H1 (cell line): ENCODE measurements around the gene LRRC3C. TPM values are rescaled to one million over a fixed set of nuclear protein-coding genes. Genes with fewer than 3 reads are reported as not detected.

Experiments
- CTCF ChIA-PET: fragments of 300-600 bp; sonication (Branson Sonifier 250); formaldehyde crosslinking; loops from one replicate; lab custom pipeline; 2021; ENCODE audit not compliant: partially characterized antibody; lab: Charles Lee
- POLR2A ChIA-PET: fragments of 300-600 bp; sonication (Branson Sonifier 250); formaldehyde crosslinking; loops from one replicate; lab custom pipeline; 2021; ENCODE audit warnings: inconsistent platforms; ENCODE audit not compliant: partially characterized antibody; lab: Charles Lee
- DNase-seq, 2 experiments: peaks; one replicate each; pipeline versions ENCODE4 v3.0.0 to v3.0.0-alpha.2; 2010 to 2022; ENCODE audit warnings: low spot score in 2 of 2, low read depth in 1 of 2, mixed read lengths in 1 of 2
- FAIRE-seq: peaks from 2 replicates; lab custom pipeline; 2011; peaks lifted over from hg19 to GRCh38; lab: Jason Lieb, UNC
- H2AFZ ChIP-seq: 2 replicates; pipeline ENCODE4 v1.8.1; 2012; ENCODE audit warnings: low read length, inconsistent platforms
- H2AK5ac ChIP-seq: 2 replicates; pipeline ENCODE4 v1.6.1; 2013; ENCODE audit warnings: low read depth, low read length
- H2BK120ac ChIP-seq: replicated peaks from 2 replicates; pipeline ENCODE3; 2013; ENCODE audit warnings: low read depth, low read length, inconsistent platforms
- H2BK12ac ChIP-seq: 2 replicates; pipeline ENCODE4 v1.6.1; 2013; ENCODE audit warnings: low read depth, low read length
- H2BK15ac ChIP-seq: 2 replicates; pipeline ENCODE4 v1.6.1; 2013; ENCODE audit warnings: low read length
- H2BK20ac ChIP-seq: 2 replicates; pipeline ENCODE4 v1.6.1; 2013; ENCODE audit warnings: low read length
- H2BK5ac ChIP-seq: 2 replicates; pipeline ENCODE4 v1.6.1; 2013; ENCODE audit warnings: low read depth, low read length
- H3K14ac ChIP-seq: 2 replicates; pipeline ENCODE4 v1.6.1; 2013; ENCODE audit warnings: inconsistent platforms; ENCODE audit not compliant: insufficient read length
- H3K18ac ChIP-seq: 2 replicates; pipeline ENCODE4 v1.6.1; 2013; ENCODE audit warnings: low read length; ENCODE audit errors: extremely low read depth
- H3K23ac ChIP-seq: 2 replicates; pipeline ENCODE4 v1.6.1; 2013; ENCODE audit warnings: inconsistent platforms; ENCODE audit not compliant: insufficient read length
- H3K23me2 ChIP-seq: 2 replicates; pipeline ENCODE4 v1.6.1; 2013; ENCODE audit warnings: low read depth, low read length
- H3K27ac ChIP-seq: 2 replicates; pipeline ENCODE4 v1.6.1; 2011; ENCODE audit warnings: low read depth, low read length, inconsistent platforms
- H3K27me3 ChIP-seq, 4 experiments: replicated peaks in 1 of 4; 1 replicate in 1 of 4; 2 replicates in 3 of 4; pipeline versions ENCODE4 v1.6.1 to v1.8.1; 2011 to 2013; ENCODE audit warnings: low read length in 3 of 4, mild to moderate bottlenecking in 3 of 4, inconsistent platforms in 2 of 4, mixed read lengths in 2 of 4, moderate library complexity in 1 of 4; ENCODE audit not compliant: control insufficient read depth in 3 of 4, insufficient read depth in 3 of 4; ENCODE audit errors: extremely low read depth in 1 of 4
- H3K36me3 ChIP-seq, 4 experiments: 2 replicates each; pipeline versions ENCODE4 v1.6.1 to v1.8.1; 2011 to 2013; ENCODE audit warnings: mild to moderate bottlenecking in 4 of 4, low read length in 3 of 4, moderate library complexity in 2 of 4, control low read depth in 1 of 4, inconsistent platforms in 1 of 4; ENCODE audit not compliant: insufficient read depth in 4 of 4, control insufficient read depth in 2 of 4
- H3K4ac ChIP-seq: replicated peaks from 2 replicates; pipeline ENCODE3; 2013; ENCODE audit warnings: low read length, low read depth, mixed read lengths, inconsistent platforms; ENCODE audit not compliant: insufficient read length
- H3K4me1 ChIP-seq, 4 experiments: replicated peaks in 1 of 4; 1 replicate in 1 of 4; 2 replicates in 3 of 4; pipeline versions ENCODE4 v1.6.1 to v1.8.1; 2011 to 2013; ENCODE audit warnings: low read length in 3 of 4, inconsistent platforms in 2 of 4, mixed read lengths in 1 of 4; ENCODE audit not compliant: insufficient read depth in 4 of 4, control insufficient read depth in 3 of 4
- H3K4me2 ChIP-seq, 2 experiments: 2 replicates each; pipeline versions ENCODE4 v1.6.1 to v1.8.1; 2011 to 2013; ENCODE audit warnings: low read depth in 2 of 2, low read length in 2 of 2, control low read depth in 1 of 2, inconsistent platforms in 1 of 2, mild to moderate bottlenecking in 1 of 2; ENCODE audit not compliant: insufficient read depth in 1 of 2
- H3K4me3 ChIP-seq, 4 experiments: fragments of 200-600, 300-600 bp in 1 of 4; sonication (generic), shearing (Covaris generic), sonication (Bioruptor Twin) in 1 of 4; 2 replicates each; pipeline versions ENCODE4 v1.5.1 to v1.8.1; 2011 to 2016; ENCODE audit warnings: low read length in 4 of 4, low read depth in 3 of 4, control low read depth in 2 of 4, inconsistent platforms in 2 of 4, mild to moderate bottlenecking in 2 of 4, mixed read lengths in 1 of 4, moderate library complexity in 1 of 4; ENCODE audit not compliant: insufficient read depth in 2 of 4; ENCODE audit errors: extremely low read depth in 1 of 4
- H3K56ac ChIP-seq: replicated peaks from 2 replicates; pipeline ENCODE3; 2013; ENCODE audit warnings: low read depth, mild to moderate bottlenecking, mixed read lengths, low read length, inconsistent platforms; ENCODE audit not compliant: insufficient read length
- H3K79me1 ChIP-seq: 2 replicates; pipeline ENCODE4 v1.6.1; 2013; ENCODE audit warnings: low read depth, low read length, control low read depth
- H3K79me2 ChIP-seq, 2 experiments: 2 replicates each; pipeline versions ENCODE4 v1.6.1 to v1.8.1; 2012 to 2013; ENCODE audit warnings: low read length in 2 of 2, mild to moderate bottlenecking in 2 of 2, inconsistent platforms in 1 of 2; ENCODE audit not compliant: insufficient read depth in 2 of 2, control insufficient read depth in 1 of 2
- H3K9ac ChIP-seq, 4 experiments: replicated peaks in 1 of 4; 1 replicate in 1 of 4; 2 replicates in 3 of 4; pipeline versions ENCODE4 v1.6.1 to v1.8.1; 2011 to 2013; ENCODE audit warnings: low read depth in 3 of 4, low read length in 3 of 4, control low read depth in 2 of 4, mild to moderate bottlenecking in 2 of 4, moderate library complexity in 2 of 4, inconsistent platforms in 1 of 4; ENCODE audit errors: extremely low read depth in 1 of 4
- H3K9me3 ChIP-seq, 2 experiments: 2 replicates each; pipeline versions ENCODE4 v1.6.1 to v1.8.1; 2012 to 2013; ENCODE audit warnings: mild to moderate bottlenecking in 2 of 2, moderate library complexity in 2 of 2, control low read depth in 1 of 2, inconsistent platforms in 1 of 2, low read depth in 1 of 2, low read length in 1 of 2, mixed read lengths in 1 of 2; ENCODE audit not compliant: insufficient read depth in 2 of 2
- H4K20me1 ChIP-seq, 2 experiments: replicated peaks in 1 of 2; 2 replicates each; pipeline versions ENCODE3 to v1.8.1; 2011 to 2013; ENCODE audit warnings: inconsistent platforms in 2 of 2, low read length in 2 of 2, mild to moderate bottlenecking in 1 of 2; ENCODE audit not compliant: insufficient read depth in 2 of 2, control insufficient read depth in 1 of 2
- H4K5ac ChIP-seq: 2 replicates; pipeline ENCODE4 v1.6.1; 2013; ENCODE audit warnings: low read length, low read depth, mixed read lengths, inconsistent platforms; ENCODE audit not compliant: insufficient read length
- H4K8ac ChIP-seq: 2 replicates; pipeline ENCODE4 v1.8.0; 2013; ENCODE audit warnings: mild to moderate bottlenecking, moderate library complexity, low read length, inconsistent platforms; ENCODE audit not compliant: insufficient read depth; ENCODE audit errors: extremely low read depth
- H4K91ac ChIP-seq: replicated peaks from 2 replicates; pipeline ENCODE3; 2013; ENCODE audit warnings: low read length, mixed read lengths, inconsistent platforms; ENCODE audit not compliant: insufficient read length
- POLR2AphosphoS5 ChIP-seq: IDR thresholded peaks from 2 replicates; pipeline ENCODE4 v1.6.1; 2011; ENCODE audit warnings: low read depth, low read length
- YY1 ChIP-seq: IDR thresholded peaks from 2 replicates; pipeline ENCODE4 v1.6.1; 2011; ENCODE audit warnings: low read depth, mild to moderate bottlenecking, low read length
- WGBS, 2 experiments: shearing (Covaris generic) in 1 of 2; methylation state at CpG; one replicate each; pipeline versions ENCODE4 v1.1.6 to v1.1.7; 2013 to 2015; ENCODE audit warnings: low lambda C conversion rate in 2 of 2, mixed read lengths in 2 of 2, inconsistent platforms in 1 of 2, low coverage in 1 of 2, missing lambda C conversion rate in 1 of 2; ENCODE audit not compliant: insufficient replicate concordance in 2 of 2, insufficient coverage in 1 of 2, insufficient read length in 1 of 2; ENCODE audit errors: extremely low coverage in 1 of 2, missing lambda C conversion rate in 1 of 2; 5-methylcytosine and 5-hydroxymethylcytosine counted together
- polyA plus RNA-seq, 7 experiments: library from polyadenylated mRNA; depleted of rRNA in 3 of 7; stranded (reverse) in 5 of 7; unstranded in 2 of 7; fragments of >200 nt in 5 of 7; fragments of 200-250 nt in 2 of 7; gene quantifications; 1 replicate in 5 of 7; 2 replicates in 1 of 7; 4 replicates in 1 of 7; pipeline versions ENCODE4 v1.2.1 to v1.2.3, GENCODE V29; 2011 to 2013; ENCODE audit warnings: missing spikeins in 2 of 7, mixed read lengths in 2 of 7
- total RNA-seq: library from RNA; stranded (reverse); fragmentation: NEBNext Ultra II Directional; extraction: Animal tissue kit (Norgen Biotek cat#: 25700); gene quantifications from 2 replicates; pipeline ENCODE4 v1.2.1, GENCODE V29; 2021
- TF ChIP-seq, protein P1 (sequence below), 3 experiments: IDR thresholded peaks; 1 replicate in 2 of 3; 2 replicates in 1 of 3; pipeline versions ENCODE4 v1.5.1 to v1.6.1; 2011; ENCODE audit warnings: low read length in 3 of 3, mild to moderate bottlenecking in 3 of 3, inconsistent platforms in 2 of 3, low read depth in 1 of 3, moderate library complexity in 1 of 3; ENCODE audit not compliant: insufficient read depth in 1 of 3; ENCODE audit errors: control extremely low read depth in 1 of 3

Gene LRRC3C
- total and polyA plus RNA-seq, 2 of the 8 experiments (the other 6 are each of a cell fraction or from before 2014, with no cell fraction given) = not detected

DNA sequence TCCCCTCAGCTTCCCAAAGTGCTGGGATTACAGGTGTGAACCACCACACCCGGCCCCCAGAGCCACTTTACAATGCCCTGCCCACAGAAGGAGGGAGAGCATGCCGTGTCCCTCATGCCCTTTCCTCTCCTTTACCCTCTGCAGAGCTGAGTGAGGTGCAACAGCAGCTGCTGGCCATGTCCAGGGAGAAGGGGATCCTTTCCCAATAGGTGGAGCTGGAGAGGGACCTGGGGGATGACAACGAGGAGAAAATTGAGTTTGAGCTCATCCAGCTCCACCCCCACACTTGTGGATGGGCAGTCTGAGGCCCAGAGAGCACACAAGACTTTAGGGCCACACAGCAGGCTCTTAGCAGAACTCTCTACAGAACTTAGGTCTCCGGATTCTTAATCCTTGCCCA lies 27.3 kb downstream of the LRRC3C start:
- H3K4me1 ChIP-seq = peaks cover 0 to 15% (median 8%) of the 10 kb centered on the region in 4 experiments; a peak in 6 of 7 replicates
- no peaks in the 10 kb centered on the region for H3K9me3 ChIP-seq
- WGBS, 2 experiments = 69% methylated on average over 4 of the region's 4 CpGs; no CpG with 5 or more reads in 1 of the 2 experiments
- H3K79me2 ChIP-seq = no peaks in the 10 kb centered on the region
- no peak overlapping the region for H3K4me2 ChIP-seq
- peaks cover 0 to 5% (median 2%) of the 10 kb centered on the region in 4 experiments; a peak in 3 of 7 replicates for H3K27me3 ChIP-seq
- H2BK5ac ChIP-seq = no peak overlapping the region
- H4K8ac ChIP-seq = no peak overlapping the region
- H3K4me3 ChIP-seq = no peak overlapping the region
- peaks cover 4% of the 10 kb centered on the region; the same call in 1 of the 2 replicates for H3K23me2 ChIP-seq
- no peak overlapping the region for H3K4ac ChIP-seq
- DNase-seq = no peak
- H3K9ac ChIP-seq = no peak overlapping the region
- no peak overlapping the region; the same call in 1 of the 2 replicates for H3K27ac ChIP-seq
- FAIRE-seq = no peak
- H2BK12ac ChIP-seq = no peak overlapping the region
- H2BK15ac ChIP-seq = no peak overlapping the region
- 0 out of 2 replicates have a peak, but pooled peaks cover 2% of the 10 kb centered on the region for H3K79me1 ChIP-seq
- no peaks in the 10 kb centered on the region for H3K36me3 ChIP-seq
- ChIA-PET POLR2A (interaction anchor here (0.6 to 1.8 kb wide), 3 partner anchors 25 to 225 kb away, joined by 3 to 7 read pairs (median 4); partner anchors contain the start of genes CASC3 and PSMD3), CTCF (interaction anchor here (0.7 to 9.2 kb wide), 11 partner anchors 15 to 200 kb away, joined by 3 to 96 read pairs (median 3); partner anchors contain the start of gene PSMD3)
- no peak overlapping the region for H2BK20ac ChIP-seq
- H3K23ac ChIP-seq = no peak overlapping the region
- H4K20me1 ChIP-seq = no peaks in the 10 kb centered on the region
- no peak overlapping the region for H2AFZ ChIP-seq
- TF ChIP-seq POLR2AphosphoS5 = no peak
- TF ChIP-seq YY1 = no peak
- TF ChIP-seq, protein P1, sequence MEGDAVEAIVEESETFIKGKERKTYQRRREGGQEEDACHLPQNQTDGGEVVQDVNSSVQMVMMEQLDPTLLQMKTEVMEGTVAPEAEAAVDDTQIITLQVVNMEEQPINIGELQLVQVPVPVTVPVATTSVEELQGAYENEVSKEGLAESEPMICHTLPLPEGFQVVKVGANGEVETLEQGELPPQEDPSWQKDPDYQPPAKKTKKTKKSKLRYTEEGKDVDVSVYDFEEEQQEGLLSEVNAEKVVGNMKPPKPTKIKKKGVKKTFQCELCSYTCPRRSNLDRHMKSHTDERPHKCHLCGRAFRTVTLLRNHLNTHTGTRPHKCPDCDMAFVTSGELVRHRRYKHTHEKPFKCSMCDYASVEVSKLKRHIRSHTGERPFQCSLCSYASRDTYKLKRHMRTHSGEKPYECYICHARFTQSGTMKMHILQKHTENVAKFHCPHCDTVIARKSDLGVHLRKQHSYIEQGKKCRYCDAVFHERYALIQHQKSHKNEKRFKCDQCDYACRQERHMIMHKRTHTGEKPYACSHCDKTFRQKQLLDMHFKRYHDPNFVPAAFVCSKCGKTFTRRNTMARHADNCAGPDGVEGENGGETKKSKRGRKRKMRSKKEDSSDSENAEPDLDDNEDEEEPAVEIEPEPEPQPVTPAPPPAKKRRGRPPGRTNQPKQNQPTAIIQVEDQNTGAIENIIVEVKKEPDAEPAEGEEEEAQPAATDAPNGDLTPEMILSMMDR (IDR thresholded peaks at IDR 0.05; ENCODE audit: control extremely low read depth in 1 of 3, insufficient read depth in 1 of 3, low read depth in 1 of 3, low read length in 3 of 3) = peak; percentile 8 to 24 (median 16); a peak in 2 of 4 replicates
- H3K14ac ChIP-seq = no peak overlapping the region
- H4K91ac ChIP-seq = no peak overlapping the region
- no peak overlapping the region for H3K18ac ChIP-seq
- no peak overlapping the region for H2AK5ac ChIP-seq
- no peak overlapping the region for H3K56ac ChIP-seq
- H4K5ac ChIP-seq = no peak overlapping the region
- H2BK120ac ChIP-seq = no peak overlapping the region
